HepG2 (cell line): Measurements from ENCODE around the gene VWA2. TPM values are rescaled to one million over a fixed set of nuclear protein-coding genes. Genes with fewer than 3 reads are reported as not detected.
A peak's percentile ranks its signal among the peaks of the same experiment; 100 is the strongest.

ENCODE experiments used
- ATAC-seq: fragments of 200-7000 bp; cut with Tn5 transposase; 3 replicates; pipeline ENCODE4 v1.9.1; 2020; ENCODE audit warnings: mild to moderate bottlenecking, moderate library complexity
- BruUV-seq: library from RNA; stranded (reverse); fragments of 400-500 nt; replicated peaks from 2 replicates; lab custom pipeline; 2021; lab: Mats Ljungman, UMichigan
- CTCF ChIA-PET: fragments of 300-600 bp; formaldehyde crosslinking; extraction: SDS; loops from one replicate; lab custom pipeline; 2021; ENCODE audit warnings: low total read pairs, inconsistent platforms, low intra/inter-chr PET ratio; lab: Yijun Ruan, JAX
- POLR2A ChIA-PET: fragments of 350-600 bp; sonication (Branson Sonifier 250); formaldehyde crosslinking; loops from one replicate; lab custom pipeline; 2020; ENCODE audit warnings: antibody characterized with exemption, inconsistent platforms; lab: Yijun Ruan, JAX
- DNase-seq: peaks from one replicate; pipeline ENCODE4 v3.0.0-alpha.2; 2015; ENCODE audit warnings: low spot score
- FAIRE-seq: peaks from 3 replicates; lab custom pipeline; 2011; peaks lifted over from hg19 to GRCh38; lab: Jason Lieb, UNC
- H2AFZ ChIP-seq: one replicate; pipeline ENCODE4 v1.6.1; 2011; ENCODE audit warnings: low read length, inconsistent platforms
- H3K27ac ChIP-seq: fragments of 300-600 bp; 3 replicates; pipeline ENCODE4 v1.8.0; 2011; ENCODE audit warnings: mixed run types, mild to moderate bottlenecking, mixed read lengths, low read length, inconsistent platforms; ENCODE audit not compliant: insufficient read depth; ENCODE audit errors: extremely low read length
- H3K27me3 ChIP-seq, 2 experiments: fragments of 200-600 bp in 1 of 2; 2 replicates in 1 of 2; 3 replicates in 1 of 2; pipeline versions ENCODE4 v1.6.0 to v1.8.0; 2011; ENCODE audit warnings: low read length in 2 of 2, mild to moderate bottlenecking in 2 of 2, moderate library complexity in 2 of 2, inconsistent platforms in 1 of 2; ENCODE audit not compliant: insufficient read depth in 2 of 2, control insufficient read depth in 1 of 2
- H3K36me3 ChIP-seq, 2 experiments: fragments of 200-600 bp in 1 of 2; replicated peaks in 1 of 2; 2 replicates in 1 of 2; 3 replicates in 1 of 2; pipeline versions ENCODE4 v1.5.1 to v1.8.0; 2011; ENCODE audit warnings: low read length in 2 of 2, inconsistent platforms in 1 of 2; ENCODE audit not compliant: insufficient read depth in 2 of 2, control insufficient read depth in 1 of 2
- H3K4me1 ChIP-seq: 2 replicates; pipeline ENCODE4 v1.5.1; 2012; ENCODE audit warnings: low read length, inconsistent platforms; ENCODE audit not compliant: insufficient read depth
- H3K4me2 ChIP-seq: 2 replicates; pipeline ENCODE4 v1.6.0; 2011; ENCODE audit warnings: low read depth, low read length, inconsistent platforms
- H3K4me3 ChIP-seq, 3 experiments: fragments of 200-600 bp in 1 of 3; sonication (generic), shearing (Covaris generic) in 1 of 3; replicated peaks in 1 of 3; 2 replicates each; pipeline ENCODE4 v1.5.1; 2011 to 2016; ENCODE audit warnings: low read length in 3 of 3, inconsistent platforms in 2 of 3, low read depth in 2 of 3, mild to moderate bottlenecking in 2 of 3, control low read depth in 1 of 3, mixed read lengths in 1 of 3; ENCODE audit not compliant: insufficient read depth in 1 of 3
- H3K79me2 ChIP-seq: one replicate; pipeline ENCODE4 v1.6.1; 2011; ENCODE audit warnings: low read length, inconsistent platforms; ENCODE audit not compliant: insufficient read depth
- H3K9ac ChIP-seq: 2 replicates; pipeline ENCODE4 v1.6.0; 2011; ENCODE audit warnings: mild to moderate bottlenecking, low read depth, low read length, inconsistent platforms; ENCODE audit not compliant: insufficient read depth
- H3K9me3 ChIP-seq: 2 replicates; pipeline ENCODE4 v1.5.1; 2012; ENCODE audit warnings: mild to moderate bottlenecking, low read length
- H4K20me1 ChIP-seq: 2 replicates; pipeline ENCODE4 v1.6.0; 2011; ENCODE audit warnings: inconsistent platforms, mild to moderate bottlenecking, low read length, moderate library complexity; ENCODE audit not compliant: insufficient read depth
- ATF7 ChIP-seq, 2 experiments: fragments of 450-650 bp in 1 of 2; sonication (generic) in 1 of 2; formaldehyde crosslinking in 1 of 2; IDR thresholded peaks; 2 replicates each; pipeline versions ENCODE4 v1.4.0 to v1.6.1; 2016 to 2020; ENCODE audit warnings: antibody characterized with exemption in 1 of 2, mild to moderate bottlenecking in 1 of 2, missing genetic modification reagents in 1 of 2
- ZNF329 ChIP-seq: sonication (generic); formaldehyde crosslinking; IDR thresholded peaks from 2 replicates; pipeline ENCODE4 v1.9.0; 2021; ENCODE audit warnings: low read depth, mild to moderate bottlenecking, missing genetic modification reagents
- WGBS: methylation state at CpG from one replicate; pipeline ENCODE4 v1.1.6; 2017; ENCODE audit warnings: low lambda C conversion rate; 5-methylcytosine and 5-hydroxymethylcytosine counted together
- in situ Hi-C: cut with HindIII; loops from 2 replicates; pipeline ENCODE4 v1.10.0; 2017; ENCODE audit warnings: low pct_unique_long_range_greater_than_20kb; ENCODE audit not compliant: extremely low pct_ligation_motif_present
- intact Hi-C: fragments of 100-400 bp; cut with micrococcal nuclease; formaldehyde crosslinking; loops from one replicate; pipeline ENCODE4 v1.10.0; 2022; ENCODE audit not compliant: unreplicated experiment
- polyA plus RNA-seq, 8 experiments: library from polyadenylated mRNA; depleted of rRNA in 3 of 8; stranded (reverse) in 7 of 8; unstranded in 1 of 8; fragments of >200 nt; fragmentation: Illumina TruSeq in 4 of 8; extraction: Trizol in 4 of 8; gene quantifications; 2 replicates each; pipeline versions ENCODE4 v1.2.1 to v1.2.3, GENCODE V29; 2011 to 2016; ENCODE audit warnings: low read depth in 4 of 8, missing spikeins in 1 of 8, mixed read lengths in 1 of 8; ENCODE audit not compliant: insufficient read depth in 1 of 8
- total RNA-seq, 5 experiments: library from RNA; depleted of rRNA; stranded (reverse); fragments of >200 nt; fragmentation: Illumina TruSeq; extraction: Trizol; gene quantifications; 2 replicates each; pipeline ENCODE4 v1.2.3, GENCODE V29; 2016; ENCODE audit warnings: low read depth in 1 of 5
- TF ChIP-seq, protein P1 (sequence below): IDR thresholded peaks from 2 replicates; pipeline ENCODE4 v1.6.1; 2016; ENCODE audit warnings: low read depth

Gene VWA2
- total and polyA plus RNA-seq, 2 of the 13 experiments (the other 11 are each of a cell fraction or from before 2014, with no cell fraction given) = not detected

DNA sequence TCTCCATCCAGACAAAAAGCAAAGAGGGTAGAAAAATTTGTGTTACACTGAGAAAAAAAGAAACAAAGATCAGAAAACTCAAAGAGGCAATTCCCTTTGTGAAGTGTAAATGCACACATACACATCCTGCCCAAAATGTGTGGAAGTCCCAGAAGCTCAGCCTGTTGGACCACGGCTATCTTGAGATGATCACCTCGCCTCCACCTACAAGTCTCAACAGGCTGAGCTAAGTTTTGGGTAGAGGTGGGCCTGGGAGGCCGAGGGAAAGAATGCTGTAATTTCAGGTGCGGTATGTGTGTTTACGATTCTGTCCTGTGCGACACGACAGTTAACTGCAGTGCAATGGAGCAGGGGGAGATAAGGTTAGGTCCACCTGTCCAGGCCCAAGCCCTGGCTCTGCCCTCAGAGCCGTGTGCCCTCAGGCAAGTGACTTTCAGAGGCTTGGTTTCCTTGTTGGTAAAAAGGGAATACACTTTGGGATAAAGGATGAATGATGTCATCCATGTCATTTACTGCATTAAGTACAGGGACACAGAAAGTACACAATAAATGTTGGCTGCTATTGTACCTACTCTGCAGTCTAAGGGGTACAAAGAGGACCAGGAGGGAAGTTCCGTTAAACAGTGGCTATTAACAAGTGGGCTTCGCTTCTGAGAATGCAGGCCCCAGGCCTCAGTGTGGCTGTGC lies 97.9 kb downstream of the VWA2 start:
- Histone ChIP-seq H3K4me3 (no peak overlapping the region), H3K9me3 (no peaks in the 10 kb centered on the region), H4K20me1 (no peaks in the 10 kb centered on the region), H3K4me2 (no peak overlapping the region), H3K4me1 (no peaks in the 10 kb centered on the region), H3K79me2 (no peaks in the 10 kb centered on the region), H3K27ac (no peak overlapping the region), H3K27me3 (peaks cover 1 to 46% of the 10 kb centered on the region in 2 experiments; a peak in 4 of 5 replicates), H3K9ac (no peak overlapping the region), H3K36me3 (no peaks in the 10 kb centered on the region), H2AFZ (no peak overlapping the region)
- in situ Hi-C loops = no loop called here
- intact Hi-C loops = no loop called here
- TF ChIP-seq ATF7 (IDR thresholded peaks at IDR 0.05) (peak; percentile 77), ATF7 (CRISPR knock-in tag; IDR thresholded peaks at IDR 0.05) (no peak), ZNF329 (no peak)
- TF ChIP-seq, protein P1, sequence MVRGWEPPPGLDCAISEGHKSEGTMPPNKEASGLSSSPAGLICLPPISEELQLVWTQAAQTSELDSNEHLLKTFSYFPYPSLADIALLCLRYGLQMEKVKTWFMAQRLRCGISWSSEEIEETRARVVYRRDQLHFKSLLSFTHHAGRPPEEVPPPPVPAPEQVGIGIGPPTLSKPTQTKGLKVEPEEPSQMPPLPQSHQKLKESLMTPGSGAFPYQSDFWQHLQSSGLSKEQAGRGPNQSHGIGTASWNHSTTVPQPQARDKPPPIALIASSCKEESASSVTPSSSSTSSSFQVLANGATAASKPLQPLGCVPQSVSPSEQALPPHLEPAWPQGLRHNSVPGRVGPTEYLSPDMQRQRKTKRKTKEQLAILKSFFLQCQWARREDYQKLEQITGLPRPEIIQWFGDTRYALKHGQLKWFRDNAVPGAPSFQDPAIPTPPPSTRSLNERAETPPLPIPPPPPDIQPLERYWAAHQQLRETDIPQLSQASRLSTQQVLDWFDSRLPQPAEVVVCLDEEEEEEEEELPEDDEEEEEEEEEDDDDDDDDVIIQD (CRISPR knock-in tag) = no peak
- DNase-seq = no peak
- BruUV-seq = no TSS peak
- FAIRE-seq = no peak
- 21% methylated on average over 8 of the region's 10 CpGs for WGBS
- ChIA-PET POLR2A (no interaction called here), CTCF (no interaction called here)
- ATAC-seq = no peak
